Neural crest cell (in vitro differentiated cells): ENCODE data around the gene UBE2S. TPM values are rescaled to one million over a fixed set of nuclear protein-coding genes. Genes with fewer than 3 reads are reported as not detected.
"Not testable (repeated sequence)": the region's sequence is repeated elsewhere in the genome, so short reads cannot be mapped to it uniquely, and the experiment has no call there.

Experiments
- DNase-seq: peaks from one replicate; pipeline ENCODE4 v3.0.0; 2021; ENCODE audit warnings: low read depth, mixed read lengths, low spot score
- H3K27ac Mint-ChIP-seq: one replicate; pipeline ENCODE4 v1.8.0; 2021; ENCODE audit warnings: mild to moderate bottlenecking, mixed read lengths; ENCODE audit not compliant: unreplicated experiment
- H3K27me3 Mint-ChIP-seq: 2 replicates; pipeline ENCODE4 v1.8.0; 2021; ENCODE audit warnings: low read depth, mild to moderate bottlenecking, mixed read lengths
- H3K36me3 Mint-ChIP-seq: 2 replicates; pipeline ENCODE4 v1.8.0; 2021; ENCODE audit warnings: low read depth, mild to moderate bottlenecking, mixed read lengths
- H3K4me1 Mint-ChIP-seq: 2 replicates; pipeline ENCODE4 v1.8.0; 2021; ENCODE audit warnings: mixed read lengths
- H3K4me3 Mint-ChIP-seq: one replicate; pipeline ENCODE4 v1.8.0; 2021; ENCODE audit warnings: mild to moderate bottlenecking, mixed read lengths
- H3K9me3 Mint-ChIP-seq: 2 replicates; pipeline ENCODE4 v1.8.0; 2021; ENCODE audit warnings: mixed read lengths
- total RNA-seq: library from RNA; stranded (reverse); gene quantifications from 2 replicates; pipeline ENCODE4 v1.2.1, GENCODE V29; 2021
- TF ChIP-seq, protein P1 (sequence below): fragments of 200-600 bp; sonication (generic); conservative IDR thresholded peaks from 2 replicates; pipeline ENCODE4 v1.5.0; 2021; ENCODE audit warnings: antibody characterized with exemption, mild to moderate bottlenecking

Gene UBE2S
- total RNA-seq, 1 donor from 2014 or later = 243 TPM

GRCh38 chr19:55452749-55453346 lies 45.3 kb upstream of the UBE2S start:
- no peak overlapping the region for H3K27ac Mint-ChIP-seq

GRCh38 chr19:55451965-55452748 lies 44.6 kb upstream of the UBE2S start:
- H3K4me1 Mint-ChIP-seq = peaks cover 17% of the 10 kb centered on the region
- peak overlapping the region; percentile 67 for H3K27ac Mint-ChIP-seq
- no peak overlapping the region for H3K4me3 Mint-ChIP-seq
- peaks cover 34% of the 10 kb centered on the region for H3K27me3 Mint-ChIP-seq
- peaks cover 3% of the 10 kb centered on the region for H3K36me3 Mint-ChIP-seq
- TF ChIP-seq, protein P1, sequence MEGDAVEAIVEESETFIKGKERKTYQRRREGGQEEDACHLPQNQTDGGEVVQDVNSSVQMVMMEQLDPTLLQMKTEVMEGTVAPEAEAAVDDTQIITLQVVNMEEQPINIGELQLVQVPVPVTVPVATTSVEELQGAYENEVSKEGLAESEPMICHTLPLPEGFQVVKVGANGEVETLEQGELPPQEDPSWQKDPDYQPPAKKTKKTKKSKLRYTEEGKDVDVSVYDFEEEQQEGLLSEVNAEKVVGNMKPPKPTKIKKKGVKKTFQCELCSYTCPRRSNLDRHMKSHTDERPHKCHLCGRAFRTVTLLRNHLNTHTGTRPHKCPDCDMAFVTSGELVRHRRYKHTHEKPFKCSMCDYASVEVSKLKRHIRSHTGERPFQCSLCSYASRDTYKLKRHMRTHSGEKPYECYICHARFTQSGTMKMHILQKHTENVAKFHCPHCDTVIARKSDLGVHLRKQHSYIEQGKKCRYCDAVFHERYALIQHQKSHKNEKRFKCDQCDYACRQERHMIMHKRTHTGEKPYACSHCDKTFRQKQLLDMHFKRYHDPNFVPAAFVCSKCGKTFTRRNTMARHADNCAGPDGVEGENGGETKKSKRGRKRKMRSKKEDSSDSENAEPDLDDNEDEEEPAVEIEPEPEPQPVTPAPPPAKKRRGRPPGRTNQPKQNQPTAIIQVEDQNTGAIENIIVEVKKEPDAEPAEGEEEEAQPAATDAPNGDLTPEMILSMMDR = no peak
- no peak for DNase-seq
- H3K9me3 Mint-ChIP-seq = no peaks in the 10 kb centered on the region

More at GRCh38 chr19:55452749-55453346, 45.3 kb upstream of the UBE2S start:
- Mint-ChIP-seq H3K36me3 (peaks cover 3% of the 10 kb centered on the region), H3K27me3 (peaks cover 34% of the 10 kb centered on the region), H3K9me3 (no peaks in the 10 kb centered on the region), H3K4me3 (peak overlapping the region; percentile 48), H3K4me1 (peaks cover 17% of the 10 kb centered on the region)
- DNase-seq = peak; percentile 73
- TF ChIP-seq, protein P1 = no peak

- Mint-ChIP-seq H3K36me3 (peaks cover 3% of the 10 kb centered on the region), H3K27ac (no peak overlapping the region), H3K27me3 (peaks cover 37% of the 10 kb centered on the region), H3K4me3 (peak overlapping the region; percentile 71), H3K9me3 (no peaks in the 10 kb centered on the region), H3K4me1 (peaks cover 17% of the 10 kb centered on the region)
- TF ChIP-seq, protein P1 = no peak
- no peak for DNase-seq
Observed at GRCh38 chr19:55451163-55451964, 43.8 kb upstream of the UBE2S start.

- H3K4me1 Mint-ChIP-seq = peaks cover 13% of the 10 kb centered on the region
- TF ChIP-seq, protein P1 = no peak
- H3K27ac Mint-ChIP-seq = no peak overlapping the region
- no peaks in the 10 kb centered on the region for H3K36me3 Mint-ChIP-seq
- peaks cover 53% of the 10 kb centered on the region for H3K27me3 Mint-ChIP-seq
- DNase-seq = no peak
- H3K4me3 Mint-ChIP-seq = no peak overlapping the region
- H3K9me3 Mint-ChIP-seq = no peaks in the 10 kb centered on the region
Observed at GRCh38 chr19:55449469-55449868, 41.9 kb upstream of the UBE2S start.

DNA sequence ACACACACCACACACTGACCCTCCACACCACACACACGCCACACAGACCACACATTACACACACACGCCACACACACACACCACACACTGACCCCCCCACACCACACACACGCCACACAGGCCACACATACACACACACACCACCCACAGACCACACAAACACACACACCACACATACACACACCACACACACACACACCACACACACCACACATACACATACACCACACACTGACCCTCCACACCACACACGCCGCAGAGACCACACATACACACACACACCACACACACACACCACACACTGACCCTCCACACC lies 40.5 kb upstream of the UBE2S start:
- H3K36me3 Mint-ChIP-seq, H3K9me3 Mint-ChIP-seq, H3K4me1 Mint-ChIP-seq, DNase-seq, H3K4me3 Mint-ChIP-seq, H3K27ac Mint-ChIP-seq: not testable (repeated sequence)
- peaks cover 57% of the 10 kb centered on the region for H3K27me3 Mint-ChIP-seq
